ENCODE measurements around the gene GRHL3.

The GRHL3 gene

DNA sequence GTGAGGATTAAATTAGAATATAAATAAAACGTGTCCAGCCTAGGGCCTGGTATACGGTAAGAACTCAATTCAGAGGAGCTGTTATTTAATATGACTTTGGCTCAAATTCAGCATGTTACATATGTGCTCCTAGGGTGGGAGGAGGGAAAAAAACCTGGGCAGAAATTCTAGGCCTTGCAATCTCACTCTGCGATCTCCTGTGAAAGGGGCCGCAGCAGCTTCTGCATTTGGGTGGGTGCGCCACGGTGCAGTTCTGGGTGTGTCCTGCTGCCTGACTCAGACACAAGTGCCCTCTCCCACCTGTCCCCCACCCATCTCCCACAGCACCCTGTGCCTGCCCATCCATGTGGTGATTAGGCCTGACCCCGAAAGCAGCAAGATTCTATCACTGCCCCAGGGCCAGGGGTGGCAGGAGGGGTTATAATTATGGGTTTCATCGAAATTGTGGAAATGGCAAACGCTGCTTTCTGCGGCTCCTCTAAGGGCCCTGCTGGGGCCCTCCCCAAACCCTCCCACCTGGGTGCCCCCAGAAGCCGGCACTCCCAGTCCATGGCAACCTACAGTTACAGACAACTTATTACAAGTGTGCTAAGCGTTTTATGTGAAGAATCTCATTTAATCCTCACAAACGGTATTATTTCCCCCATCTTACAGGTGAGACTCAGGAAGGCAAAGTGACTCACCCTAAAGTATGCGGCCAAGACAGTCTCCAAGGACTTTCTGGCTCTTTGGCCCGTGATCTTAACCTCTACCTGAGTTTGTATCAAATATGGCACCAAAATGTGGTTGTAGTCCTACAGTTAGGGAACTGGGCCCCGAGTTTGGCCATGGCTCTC is 25.5 kb upstream of the GRHL3 start:
- Histone ChIP-seq H3K4me1 (ENCODE audit: control insufficient read depth, insufficient read depth, low read length) (peaks cover 3% of the 10 kb centered on the region), H3K9me3 (ENCODE audit: control insufficient read depth, insufficient read depth, low read length) (no peaks in the 10 kb centered on the region), H3K4me3 (ENCODE audit: low read length) (no peak overlapping the region), H3K27ac (ENCODE audit: low read length) (no peak overlapping the region), H3K27me3 (ENCODE audit: control insufficient read depth, insufficient read depth, low read length) (no peaks in the 10 kb centered on the region), H3K36me3 (ENCODE audit: control insufficient read depth, insufficient read depth, low read length) (no peaks in the 10 kb centered on the region)
- DNase-seq (ENCODE audit: low read depth, low spot score), result no peak
- WGBS (ENCODE audit: insufficient coverage, insufficient read length), result no CpG with 5 or more reads among the region's 16 CpGs

DNA sequence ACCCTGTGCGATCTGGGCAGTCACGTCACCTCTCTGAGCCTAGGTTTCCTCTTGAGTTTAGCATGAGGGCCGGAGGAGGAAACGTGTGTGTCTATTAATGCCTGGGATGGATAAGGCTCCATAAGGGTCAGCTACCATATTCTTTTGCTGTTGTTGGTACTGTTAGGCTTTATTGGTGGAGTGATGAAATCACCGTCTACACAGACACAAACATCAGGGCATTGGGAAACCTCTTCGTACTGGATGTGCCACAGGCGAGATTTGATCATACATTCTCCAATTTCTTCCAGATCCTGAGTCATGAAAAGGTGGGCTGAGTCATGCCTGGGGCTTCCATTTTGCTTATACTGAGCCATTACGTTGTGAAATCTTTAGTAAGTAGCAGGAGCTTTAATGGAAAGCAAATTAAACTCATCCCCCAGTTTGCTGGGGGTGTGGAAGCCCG is 24.9 kb upstream of the GRHL3 start:
- no peaks in the 10 kb centered on the region for H3K27me3 ChIP-seq (ENCODE audit: control insufficient read depth, insufficient read depth, low read length)
- no peak overlapping the region for H3K4me3 ChIP-seq (ENCODE audit: low read length)
- H3K36me3 ChIP-seq (ENCODE audit: control insufficient read depth, insufficient read depth, low read length), result no peaks in the 10 kb centered on the region
- H3K4me1 ChIP-seq (ENCODE audit: control insufficient read depth, insufficient read depth, low read length), result peaks cover 3% of the 10 kb centered on the region
- H3K9me3 ChIP-seq (ENCODE audit: control insufficient read depth, insufficient read depth, low read length), result no peaks in the 10 kb centered on the region
- H3K27ac ChIP-seq (ENCODE audit: low read length), result no peak overlapping the region
- no CpG with 5 or more reads among the region's 9 CpGs for WGBS (ENCODE audit: insufficient coverage, insufficient read length)
- no peak for DNase-seq (ENCODE audit: low read depth, low spot score)

DNA sequence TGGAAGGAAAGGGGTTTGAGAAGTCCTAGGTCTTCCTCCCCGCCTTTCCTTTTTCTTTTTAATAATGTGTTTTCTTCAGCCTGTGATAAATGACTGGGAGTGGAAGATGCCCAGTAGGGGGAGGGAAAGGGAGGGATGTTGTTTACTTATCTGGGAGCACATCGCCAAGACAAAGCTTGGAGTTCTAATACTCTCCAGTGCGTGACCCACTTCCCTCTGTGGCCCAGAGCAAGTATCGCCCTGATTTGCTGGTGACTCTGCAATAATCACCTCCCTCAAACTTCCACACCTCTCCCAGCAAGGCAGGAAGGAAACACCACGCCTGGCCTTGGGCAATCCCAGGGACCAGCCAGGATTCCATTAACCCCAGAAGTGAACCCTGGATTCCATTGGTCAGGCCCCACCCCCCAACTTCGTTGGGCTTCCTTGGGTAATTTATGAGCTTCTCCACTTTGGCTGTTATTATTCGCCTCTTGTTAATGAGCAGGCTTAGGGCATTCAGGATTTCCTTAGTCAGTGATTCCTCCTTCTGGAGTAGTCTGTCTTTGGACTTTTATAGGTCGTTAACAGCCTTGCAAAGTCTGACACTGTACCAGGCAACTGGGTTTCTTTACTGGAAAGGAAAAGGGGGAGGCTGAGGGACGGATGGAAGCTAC is 24.3 kb upstream of the GRHL3 start:
- H3K27me3 ChIP-seq (ENCODE audit: control insufficient read depth, insufficient read depth, low read length), result no peaks in the 10 kb centered on the region
- DNase-seq (ENCODE audit: low read depth, low spot score), result no peak
- H3K4me1 ChIP-seq (ENCODE audit: control insufficient read depth, insufficient read depth, low read length), result peaks cover 3% of the 10 kb centered on the region
- no peaks in the 10 kb centered on the region for H3K9me3 ChIP-seq (ENCODE audit: control insufficient read depth, insufficient read depth, low read length)
- H3K36me3 ChIP-seq (ENCODE audit: control insufficient read depth, insufficient read depth, low read length), result no peaks in the 10 kb centered on the region
- no peak overlapping the region for H3K27ac ChIP-seq (ENCODE audit: low read length)
- H3K4me3 ChIP-seq (ENCODE audit: low read length), result no peak overlapping the region
- WGBS (ENCODE audit: insufficient coverage, insufficient read length), result no CpG with 5 or more reads among the region's 9 CpGs

DNA sequence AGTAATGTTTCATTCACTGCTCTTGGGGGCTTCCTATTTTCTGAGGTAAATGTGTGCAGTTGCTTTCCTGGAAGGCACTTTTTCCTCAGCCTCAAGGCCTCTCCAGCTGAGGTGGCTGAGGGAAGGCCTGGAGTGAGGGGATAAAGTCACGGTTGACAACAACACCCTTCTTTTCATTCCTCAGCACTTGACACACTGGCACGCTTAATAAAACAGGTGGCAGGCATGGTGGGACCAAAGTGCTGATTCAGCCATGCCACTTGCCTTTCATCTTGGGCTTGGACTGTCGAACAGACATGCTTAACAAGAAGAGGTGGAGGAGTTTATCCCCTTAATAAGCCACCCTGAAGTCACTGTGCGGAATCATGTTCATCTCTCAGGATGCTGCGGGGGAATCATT is 23.6 kb upstream of the GRHL3 start:
- no peak overlapping the region for H3K4me3 ChIP-seq (ENCODE audit: low read length)
- WGBS (ENCODE audit: insufficient coverage, insufficient read length), result no CpG with 5 or more reads among the region's 5 CpGs

DNA sequence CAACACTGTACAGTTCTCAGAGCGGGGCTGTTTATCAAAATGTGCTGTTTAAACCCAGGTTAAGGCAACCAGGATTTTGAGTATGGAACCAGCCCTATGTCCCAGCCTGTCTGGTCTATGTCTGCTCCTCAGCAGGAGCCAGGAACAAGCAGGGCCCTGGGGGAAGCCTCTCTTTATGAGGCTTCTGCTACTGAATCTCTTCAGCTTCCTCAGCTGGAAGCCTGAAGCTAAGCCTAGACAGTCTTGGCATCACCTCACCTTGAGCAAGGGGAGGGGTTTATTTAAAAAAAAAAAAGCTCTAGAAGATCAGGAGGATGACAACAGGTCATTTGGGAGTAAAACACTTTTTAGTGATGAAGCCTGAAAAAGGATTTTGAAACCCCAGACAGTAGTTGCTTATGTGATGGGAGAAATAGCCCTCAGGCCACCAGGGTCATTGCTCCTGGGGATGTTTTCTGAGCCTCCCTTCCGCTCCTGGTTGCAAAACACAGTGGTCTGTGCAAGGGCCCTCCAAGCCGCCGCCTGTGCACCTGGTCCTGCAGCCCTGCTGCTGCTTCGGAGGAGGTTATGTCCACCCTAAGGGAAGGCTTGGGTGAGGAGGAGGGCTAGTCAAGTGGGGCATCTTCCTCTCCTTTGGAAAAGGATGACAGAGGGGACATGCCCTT is 21.8 kb upstream of the GRHL3 start:
- H3K27ac ChIP-seq (ENCODE audit: low read length), result no peak overlapping the region
- H3K4me1 ChIP-seq (ENCODE audit: control insufficient read depth, insufficient read depth, low read length), result peaks cover 3% of the 10 kb centered on the region
- whole genome bisulfite sequencing (ENCODE audit: insufficient coverage, insufficient read length), result no CpG with 5 or more reads among the region's 5 CpGs
- no peaks in the 10 kb centered on the region for H3K36me3 ChIP-seq (ENCODE audit: control insufficient read depth, insufficient read depth, low read length)
- no peak for DNase-seq (ENCODE audit: low read depth, low spot score)
- H3K9me3 ChIP-seq (ENCODE audit: control insufficient read depth, insufficient read depth, low read length), result no peaks in the 10 kb centered on the region
- no peak overlapping the region for H3K4me3 ChIP-seq (ENCODE audit: low read length)
- H3K27me3 ChIP-seq (ENCODE audit: control insufficient read depth, insufficient read depth, low read length), result no peaks in the 10 kb centered on the region; the same call in 1 of the 2 replicates

More for the DNA sequence above, 23.6 kb upstream of the GRHL3 start:
- Histone ChIP-seq H3K9me3 (ENCODE audit: control insufficient read depth, insufficient read depth, low read length) (no peaks in the 10 kb centered on the region), H3K27ac (ENCODE audit: low read length) (no peak overlapping the region), H3K4me1 (ENCODE audit: control insufficient read depth, insufficient read depth, low read length) (peaks cover 3% of the 10 kb centered on the region), H3K36me3 (ENCODE audit: control insufficient read depth, insufficient read depth, low read length) (no peaks in the 10 kb centered on the region), H3K27me3 (ENCODE audit: control insufficient read depth, insufficient read depth, low read length) (no peaks in the 10 kb centered on the region)
- no peak for DNase-seq (ENCODE audit: low read depth, low spot score)

DNA sequence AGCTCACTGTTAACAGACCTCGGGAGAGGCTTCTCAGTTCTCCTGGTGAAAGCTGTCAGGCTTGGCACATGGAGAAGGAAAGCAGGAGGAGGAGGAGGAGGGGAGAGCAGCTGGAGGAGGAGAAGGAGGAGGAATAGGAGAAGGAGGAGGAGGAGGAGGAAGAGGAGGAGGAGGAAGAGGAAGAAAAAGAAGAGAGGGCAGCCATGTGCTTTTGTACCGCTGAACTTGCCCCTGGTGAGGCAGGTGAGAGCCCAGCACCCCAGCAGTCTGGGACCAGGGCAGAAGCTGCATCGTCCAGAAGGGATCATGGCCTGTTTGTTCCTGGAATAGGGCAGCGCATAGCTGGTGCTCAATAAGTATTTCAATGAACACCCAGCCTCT is 21.3 kb upstream of the GRHL3 start:
- WGBS (ENCODE audit: insufficient coverage, insufficient read length), result no CpG with 5 or more reads among the region's 4 CpGs
- Histone ChIP-seq H3K4me3 (ENCODE audit: low read length) (no peak overlapping the region), H3K4me1 (ENCODE audit: control insufficient read depth, insufficient read depth, low read length) (peaks cover 3% of the 10 kb centered on the region), H3K27ac (ENCODE audit: low read length) (no peak overlapping the region), H3K36me3 (ENCODE audit: control insufficient read depth, insufficient read depth, low read length) (no peaks in the 10 kb centered on the region), H3K27me3 (ENCODE audit: control insufficient read depth, insufficient read depth, low read length) (no peaks in the 10 kb centered on the region; the same call in 1 of the 2 replicates), H3K9me3 (ENCODE audit: control insufficient read depth, insufficient read depth, low read length) (no peaks in the 10 kb centered on the region)
- no peak for DNase-seq (ENCODE audit: low read depth, low spot score)

DNA sequence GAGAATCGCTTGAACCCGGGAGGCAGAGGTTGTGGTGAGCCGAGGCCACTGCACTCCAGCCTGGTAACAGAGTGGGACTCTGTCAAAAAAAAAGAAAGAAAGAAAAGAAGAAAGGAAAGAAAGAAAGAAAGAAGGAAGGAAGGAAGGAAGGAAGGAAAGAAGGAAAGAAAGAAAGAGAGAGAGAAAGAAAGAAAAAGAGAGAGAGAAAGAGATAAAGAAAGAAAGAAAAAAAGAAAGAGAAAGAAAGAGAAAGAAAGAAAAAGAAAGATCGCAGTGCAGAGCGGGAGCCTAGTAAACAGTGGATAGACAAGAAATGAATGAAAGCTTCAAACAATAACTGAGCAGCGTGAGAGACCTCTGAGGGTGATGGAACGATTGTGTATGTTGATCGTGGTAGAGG is 20.6 kb upstream of the GRHL3 start:
- H3K36me3 ChIP-seq (ENCODE audit: control insufficient read depth, insufficient read depth, low read length), result no peaks in the 10 kb centered on the region
- H3K9me3 ChIP-seq (ENCODE audit: control insufficient read depth, insufficient read depth, low read length), result no peaks in the 10 kb centered on the region
- no peak overlapping the region for H3K27ac ChIP-seq (ENCODE audit: low read length)
- WGBS (ENCODE audit: insufficient coverage, insufficient read length), result no CpG with 5 or more reads among the region's 8 CpGs
- no peak overlapping the region for H3K4me3 ChIP-seq (ENCODE audit: low read length)
- DNase-seq (ENCODE audit: low read depth, low spot score), result no peak
- H3K27me3 ChIP-seq (ENCODE audit: control insufficient read depth, insufficient read depth, low read length), result no peaks in the 10 kb centered on the region; the same call in 1 of the 2 replicates
- H3K4me1 ChIP-seq (ENCODE audit: control insufficient read depth, insufficient read depth, low read length), result peaks cover 3% of the 10 kb centered on the region; the same call in 1 of the 2 replicates

DNA sequence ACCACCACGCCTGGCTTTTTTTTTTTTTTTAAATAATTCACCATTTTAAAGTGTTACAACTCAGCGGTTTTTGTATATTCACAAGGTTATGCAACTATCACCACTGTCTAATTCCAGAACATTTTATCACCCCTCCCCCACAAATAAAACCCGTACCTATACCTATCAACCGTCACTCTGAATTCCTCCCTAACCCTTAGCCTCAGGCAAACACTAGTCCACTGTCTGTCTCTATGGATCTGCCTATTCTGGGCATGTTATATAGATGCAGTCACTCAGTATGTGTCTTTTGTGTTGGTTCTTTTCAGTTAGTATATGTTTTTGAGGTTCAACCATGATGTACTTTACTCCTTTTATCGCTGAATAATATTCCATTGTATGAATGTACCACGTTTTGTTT is 19.3 kb upstream of the GRHL3 start:
- 100% methylated on average over 2 of the region's 6 CpGs for WGBS (ENCODE audit: insufficient coverage, insufficient read length)
- no peaks in the 10 kb centered on the region for H3K9me3 ChIP-seq (ENCODE audit: control insufficient read depth, insufficient read depth, low read length)
- H3K27me3 ChIP-seq (ENCODE audit: control insufficient read depth, insufficient read depth, low read length), result no peaks in the 10 kb centered on the region; the same call in 1 of the 2 replicates
- H3K27ac ChIP-seq (ENCODE audit: low read length), result no peak overlapping the region
- no peaks in the 10 kb centered on the region for H3K36me3 ChIP-seq (ENCODE audit: control insufficient read depth, insufficient read depth, low read length)
- no peak for DNase-seq (ENCODE audit: low read depth, low spot score)
- H3K4me3 ChIP-seq (ENCODE audit: low read length), result no peak overlapping the region
- 0 out of 2 replicates have a peak, but pooled peaks cover 1% of the 10 kb centered on the region for H3K4me1 ChIP-seq (ENCODE audit: control insufficient read depth, insufficient read depth, low read length)

DNA sequence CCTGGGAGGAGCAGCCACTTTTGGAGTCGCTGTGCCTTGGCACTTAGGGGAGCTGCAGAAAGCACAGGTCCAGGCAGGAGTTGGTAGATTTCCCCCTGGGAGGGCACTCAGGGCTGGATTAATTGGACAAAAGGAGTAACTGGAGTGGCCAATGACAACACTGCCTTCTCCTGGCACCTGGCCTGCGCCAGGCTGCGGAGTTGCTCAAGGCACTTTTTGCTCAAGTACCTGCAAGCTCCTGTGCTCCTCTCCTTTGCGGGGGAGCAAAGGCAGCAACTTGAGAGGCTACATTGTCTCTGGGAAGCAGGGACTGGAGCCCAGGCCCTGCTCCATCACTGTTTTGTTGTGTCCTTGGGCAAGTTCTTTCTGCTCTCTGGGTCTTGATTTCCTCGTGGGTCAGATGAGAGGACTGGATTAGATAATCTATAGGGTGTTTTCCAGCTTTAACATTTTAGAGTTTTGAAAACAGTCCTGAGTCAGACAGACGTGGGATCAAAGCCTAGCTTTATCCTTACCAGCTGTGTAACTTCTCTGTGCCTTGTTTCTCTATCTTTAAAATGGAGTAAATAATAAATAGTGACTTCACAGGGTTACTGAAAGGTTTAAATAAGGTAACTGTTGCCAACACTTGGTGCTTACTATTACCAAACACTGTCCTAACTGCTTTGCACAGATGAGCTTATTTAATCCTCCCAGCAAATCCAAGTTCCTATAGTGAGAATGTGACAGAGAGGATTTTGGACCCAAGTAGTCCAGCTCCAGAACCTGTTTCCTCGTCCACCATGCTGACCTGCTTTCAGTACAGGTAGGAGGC is 18.0 kb upstream of the GRHL3 start:
- no CpG with 5 or more reads among the region's 7 CpGs for WGBS (ENCODE audit: insufficient coverage, insufficient read length)
- Histone ChIP-seq H3K27me3 (ENCODE audit: control insufficient read depth, insufficient read depth, low read length) (no peaks in the 10 kb centered on the region; the same call in 1 of the 2 replicates), H3K4me3 (ENCODE audit: low read length) (no peak overlapping the region), H3K4me1 (ENCODE audit: control insufficient read depth, insufficient read depth, low read length) (0 out of 2 replicates have a peak, but pooled peaks cover 1% of the 10 kb centered on the region), H3K9me3 (ENCODE audit: control insufficient read depth, insufficient read depth, low read length) (no peaks in the 10 kb centered on the region), H3K27ac (ENCODE audit: low read length) (no peak overlapping the region), H3K36me3 (ENCODE audit: control insufficient read depth, insufficient read depth, low read length) (no peaks in the 10 kb centered on the region)
- DNase-seq (ENCODE audit: low read depth, low spot score), result no peak

DNA sequence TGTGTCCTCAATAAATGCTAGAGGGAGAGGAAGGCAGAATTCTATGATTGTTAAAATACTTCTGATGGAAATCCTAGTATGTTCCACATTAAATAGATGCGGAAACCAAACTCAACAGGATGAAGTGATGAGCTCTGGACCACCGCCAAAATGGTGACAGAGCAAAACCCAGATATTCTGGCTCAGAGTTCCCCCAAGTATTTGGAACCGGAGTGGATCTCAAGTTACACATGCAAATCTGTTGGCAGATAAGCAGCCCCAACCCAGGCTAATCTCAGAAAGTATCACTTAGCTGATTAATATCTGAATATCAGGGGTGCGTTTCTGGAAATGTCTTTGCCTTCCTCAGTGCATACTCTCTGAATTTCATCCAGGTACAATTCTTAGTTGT is 17.4 kb upstream of the GRHL3 start:
- H3K9me3 ChIP-seq (ENCODE audit: control insufficient read depth, insufficient read depth, low read length), result no peaks in the 10 kb centered on the region
- no peak overlapping the region for H3K4me3 ChIP-seq (ENCODE audit: low read length)
- 0 out of 2 replicates have a peak, but pooled peaks cover 1% of the 10 kb centered on the region for H3K4me1 ChIP-seq (ENCODE audit: control insufficient read depth, insufficient read depth, low read length)
- no peaks in the 10 kb centered on the region for H3K36me3 ChIP-seq (ENCODE audit: control insufficient read depth, insufficient read depth, low read length)
- no peak for DNase-seq (ENCODE audit: low read depth, low spot score)
- no CpG with 5 or more reads among the region's 4 CpGs for WGBS (ENCODE audit: insufficient coverage, insufficient read length)
- no peaks in the 10 kb centered on the region; the same call in 1 of the 2 replicates for H3K27me3 ChIP-seq (ENCODE audit: control insufficient read depth, insufficient read depth, low read length)
- H3K27ac ChIP-seq (ENCODE audit: low read length), result no peak overlapping the region
